Measurements from ENCODE around the gene TFF2.

TFF2 gene

GRCh38 chr21:42305707-42306147 is 45.1 kb downstream of the TFF2 start:
- no peak for DNase-seq (ENCODE audit: low read depth)

GRCh38 chr21:42304556-42305454 is 46.0 kb downstream of the TFF2 start:
- DNase-seq (ENCODE audit: low read depth), result no peak

GRCh38 chr21:42303443-42303842 is 47.4 kb downstream of the TFF2 start:
- DNase-seq (ENCODE audit: low read depth), result no peak

GRCh38 chr21:42302794-42303193 is 48.0 kb downstream of the TFF2 start:
- no peak for DNase-seq (ENCODE audit: low read depth)

- no peak for DNase-seq (ENCODE audit: low read depth)
These were observed 48.6 kb downstream of the TFF2 start for GRCh38 chr21:42302076-42302650.

GRCh38 chr21:42301371-42302075 is 49.3 kb downstream of the TFF2 start:
- DNase-seq (ENCODE audit: low read depth), result no peak

- DNase-seq (ENCODE audit: low read depth), result no peak
These were observed 49.8 kb downstream of the TFF2 start for GRCh38 chr21:42300956-42301355.

- DNase-seq (ENCODE audit: low read depth), result no peak
These were observed 50.7 kb downstream of the TFF2 start for GRCh38 chr21:42300045-42300583.

- DNase-seq (ENCODE audit: low read depth), result no peak
These were observed 51.3 kb downstream of the TFF2 start for GRCh38 chr21:42299324-42300044.

GRCh38 chr21:42298657-42299056 is 52.1 kb downstream of the TFF2 start:
- no peak for DNase-seq (ENCODE audit: low read depth)

- DNase-seq (ENCODE audit: low read depth), result no peak
These were observed 52.6 kb downstream of the TFF2 start for GRCh38 chr21:42298237-42298636.

- no peak for DNase-seq (ENCODE audit: low read depth)
These were observed 53.4 kb downstream of the TFF2 start for GRCh38 chr21:42297377-42297776.

GRCh38 chr21:42296501-42296900 is 54.3 kb downstream of the TFF2 start:
- DNase-seq (ENCODE audit: low read depth), result no peak

Data from EH (cell line).